DMS114 treated with DMSO at 0.1 percent for 48 hours (cell line): ENCODE data around the gene RNLS.

ENCODE experiments used
- DNase-seq: peaks from one replicate; lab custom pipeline; 2025; ENCODE audit not compliant: unreplicated experiment; lab: John Stamatoyannopoulos, UW

Gene RNLS

DNA sequence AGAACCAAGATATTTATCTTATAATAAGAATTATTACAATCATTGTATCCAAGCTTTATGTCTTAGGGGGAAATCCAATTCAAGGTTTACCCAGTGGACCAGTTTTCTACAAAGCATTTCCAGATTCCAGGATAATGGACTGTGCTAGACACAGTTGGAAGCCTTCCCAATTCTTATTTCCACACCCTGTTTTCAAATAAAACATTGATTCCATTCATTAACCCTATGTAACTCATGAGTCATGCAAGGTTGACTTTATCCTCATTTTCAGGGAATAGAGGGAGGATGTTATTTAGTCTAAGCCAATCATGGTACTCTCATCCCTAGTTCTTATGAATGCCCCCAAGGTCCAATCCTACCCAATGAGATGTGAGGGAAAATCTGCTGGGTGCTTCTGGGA lies 145.7 kb downstream of the RNLS start:
- no peak for DNase-seq

DNA sequence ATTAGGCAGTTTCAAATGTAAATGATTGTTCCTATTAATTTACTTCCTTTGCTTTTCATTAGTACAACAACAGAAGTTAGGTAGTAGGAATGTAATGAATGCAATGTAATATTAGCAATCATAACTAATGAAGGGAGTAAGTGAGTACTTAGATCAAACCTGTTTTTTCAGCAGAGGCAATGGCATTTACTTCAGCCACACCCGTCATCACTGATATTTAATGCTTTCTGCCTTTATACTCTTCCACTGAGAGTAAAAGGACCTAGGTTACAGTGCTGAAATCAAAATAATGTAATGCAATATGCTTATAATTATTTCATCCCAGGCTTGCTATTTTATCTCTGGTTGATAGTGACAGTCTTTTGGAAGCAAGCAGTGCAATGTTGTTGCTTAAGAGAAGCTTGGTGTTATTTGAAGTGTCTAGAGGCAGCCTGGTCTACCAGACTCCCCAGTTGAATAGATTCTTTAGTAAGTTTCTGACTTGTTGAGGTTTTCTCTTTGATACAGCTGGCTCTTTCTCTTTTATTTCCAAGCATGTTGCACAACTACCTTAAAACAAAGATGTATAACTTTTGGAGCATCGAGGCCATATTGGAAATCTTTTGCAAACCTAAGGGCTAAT lies 149.4 kb downstream of the RNLS start:
- no peak for DNase-seq

DNA sequence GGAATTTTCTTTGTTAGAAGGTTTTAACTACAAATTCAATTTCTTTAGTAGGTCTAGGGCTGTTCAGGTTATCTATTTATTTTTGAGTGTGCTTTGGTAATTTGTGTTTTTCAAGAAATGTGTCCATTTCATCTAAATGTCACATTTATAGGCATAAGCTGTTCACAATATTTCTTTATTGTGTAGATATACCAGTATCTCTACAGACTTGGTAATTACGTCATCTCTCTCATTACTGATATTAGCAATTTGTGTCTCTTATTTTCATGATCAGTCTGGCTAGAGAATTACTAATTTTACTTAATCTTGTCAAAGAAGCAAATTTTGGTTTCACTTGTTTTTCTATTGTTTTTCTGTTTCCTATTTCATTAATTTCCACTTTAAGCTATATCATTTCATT lies 152.0 kb downstream of the RNLS start:
- no peak for DNase-seq

DNA sequence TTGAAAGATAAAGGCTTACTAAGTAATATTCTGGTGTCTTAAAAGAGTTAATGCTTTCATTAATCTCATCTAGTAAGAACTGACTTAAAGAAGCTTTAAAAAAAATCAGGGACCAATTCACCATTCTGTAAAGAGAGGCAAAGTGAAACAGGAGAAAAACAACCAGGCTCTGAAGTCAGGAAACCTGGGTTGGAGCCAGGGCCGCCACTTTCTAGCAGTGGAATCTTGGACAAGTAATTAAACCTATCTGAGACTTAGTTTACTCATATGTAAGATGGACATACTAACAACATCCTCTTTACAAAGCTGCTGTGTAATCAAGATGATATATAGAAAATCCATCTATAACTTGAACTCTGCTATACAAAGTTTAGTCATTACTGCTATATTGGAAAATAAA lies 154.1 kb downstream of the RNLS start:
- no peak for DNase-seq

DNA sequence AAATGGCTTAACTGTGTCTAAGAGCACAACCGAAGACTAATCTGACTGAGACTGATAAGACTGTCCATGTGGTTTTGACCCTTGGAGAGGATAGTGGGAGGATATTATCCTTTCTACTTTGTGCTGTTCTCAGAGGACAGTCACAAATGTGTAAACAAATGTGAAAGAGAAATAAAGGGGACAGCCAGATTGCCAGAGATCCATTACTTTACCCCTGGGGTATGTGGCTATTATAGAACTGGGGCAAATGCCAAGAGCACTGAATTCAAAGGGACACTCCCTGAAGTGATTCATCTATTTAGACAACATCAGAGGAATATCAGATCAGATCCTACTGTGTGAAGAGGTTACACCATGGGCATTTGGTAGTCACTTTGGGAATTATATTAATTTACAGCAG lies 154.7 kb downstream of the RNLS start:
- DNase-seq = no peak

DNA sequence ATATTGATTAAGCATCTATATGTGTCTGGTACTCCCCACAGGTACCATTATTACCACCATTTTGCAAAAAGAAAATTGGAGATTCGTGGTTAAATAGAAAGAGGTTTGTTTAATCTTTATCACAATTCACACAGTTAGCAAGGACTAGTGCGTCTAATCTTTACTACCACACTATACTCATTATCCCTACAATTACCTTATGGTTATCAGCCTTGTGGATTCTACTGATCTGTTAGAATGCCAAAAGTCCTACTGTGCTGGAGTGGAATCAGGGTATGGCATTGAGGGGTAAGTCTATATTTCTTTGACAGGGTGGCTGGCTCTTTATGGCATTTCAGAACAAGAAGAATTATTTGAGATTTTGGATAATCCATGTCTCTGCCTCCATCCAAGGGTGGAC lies 156.1 kb downstream of the RNLS start:
- DNase-seq = no peak

DNA sequence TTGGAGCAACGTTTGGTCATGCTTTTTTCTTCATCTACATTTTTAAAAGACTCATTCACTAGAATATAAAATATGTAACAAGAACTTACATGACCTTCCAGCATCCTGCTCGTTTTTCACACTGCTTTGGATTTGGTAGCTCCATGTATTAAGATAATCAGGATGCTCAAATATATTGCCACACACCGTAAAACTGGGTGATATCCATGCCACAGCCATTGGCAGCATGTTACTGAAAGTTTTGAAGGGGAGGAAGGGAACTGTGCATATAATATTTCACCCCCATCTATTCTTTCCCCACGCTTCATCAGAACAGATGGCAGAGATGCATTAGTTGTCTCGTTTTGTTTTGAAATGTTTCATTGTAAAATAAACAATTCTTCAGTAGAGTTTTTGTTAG lies 158.2 kb downstream of the RNLS start:
- no peak for DNase-seq

DNA sequence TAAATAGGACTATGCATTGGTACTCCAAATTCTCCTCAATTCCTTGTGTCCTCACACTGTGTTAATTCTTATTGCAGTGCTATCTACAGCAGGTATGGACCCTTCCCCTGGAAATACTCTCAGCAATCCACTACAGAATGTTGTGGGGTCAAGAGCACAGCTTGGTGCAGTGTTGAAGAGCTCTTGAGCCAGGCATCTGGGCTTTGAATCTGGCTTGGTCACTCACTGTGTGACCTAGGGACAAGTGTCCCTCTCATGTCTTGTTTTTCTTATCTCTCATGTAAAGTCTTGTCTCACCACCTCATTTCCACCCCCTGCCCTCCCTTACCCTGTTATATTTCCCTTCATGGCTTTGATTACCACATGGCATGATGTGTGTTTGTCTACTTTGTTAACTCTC lies 159.4 kb downstream of the RNLS start:
- DNase-seq = no peak

DNA sequence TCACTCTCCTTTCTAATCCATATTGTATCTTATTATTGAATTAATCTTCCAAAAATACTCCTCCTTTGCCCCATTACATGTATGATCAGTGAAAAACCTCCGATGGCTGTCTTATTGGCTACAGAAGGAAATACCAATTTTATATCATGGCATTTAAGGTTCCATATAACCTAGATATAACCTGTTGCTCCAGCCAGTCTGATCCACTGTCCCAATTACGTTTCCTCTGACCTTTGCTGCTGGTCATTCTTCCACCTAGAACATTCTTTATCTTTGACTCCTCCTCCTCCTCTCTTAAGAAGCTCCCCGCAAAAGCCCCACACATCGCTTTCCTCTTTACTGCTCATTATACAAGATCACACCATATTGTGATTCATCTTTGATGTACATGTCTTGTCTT lies 161.5 kb downstream of the RNLS start:
- no peak for DNase-seq

DNA sequence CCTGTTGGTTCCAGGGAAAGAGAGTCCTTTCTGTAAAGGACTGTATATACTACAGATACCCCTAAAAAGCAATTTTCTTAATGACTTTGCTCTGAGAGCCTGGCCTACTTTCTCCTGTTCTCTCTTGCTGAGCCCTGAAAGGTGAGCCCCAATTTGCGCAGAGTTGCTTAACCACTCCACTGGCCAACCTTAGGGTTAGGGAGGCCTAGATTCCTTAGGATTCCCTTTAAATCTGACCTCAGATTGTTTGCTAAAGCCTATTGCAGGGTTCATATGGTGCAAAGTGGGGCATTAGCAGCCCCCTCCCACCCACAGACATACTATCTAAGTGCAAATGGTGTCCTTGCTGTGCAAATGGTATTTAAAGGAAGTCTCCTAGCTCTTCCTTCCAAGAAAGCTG lies 164.2 kb downstream of the RNLS start:
- no peak for DNase-seq

DNA sequence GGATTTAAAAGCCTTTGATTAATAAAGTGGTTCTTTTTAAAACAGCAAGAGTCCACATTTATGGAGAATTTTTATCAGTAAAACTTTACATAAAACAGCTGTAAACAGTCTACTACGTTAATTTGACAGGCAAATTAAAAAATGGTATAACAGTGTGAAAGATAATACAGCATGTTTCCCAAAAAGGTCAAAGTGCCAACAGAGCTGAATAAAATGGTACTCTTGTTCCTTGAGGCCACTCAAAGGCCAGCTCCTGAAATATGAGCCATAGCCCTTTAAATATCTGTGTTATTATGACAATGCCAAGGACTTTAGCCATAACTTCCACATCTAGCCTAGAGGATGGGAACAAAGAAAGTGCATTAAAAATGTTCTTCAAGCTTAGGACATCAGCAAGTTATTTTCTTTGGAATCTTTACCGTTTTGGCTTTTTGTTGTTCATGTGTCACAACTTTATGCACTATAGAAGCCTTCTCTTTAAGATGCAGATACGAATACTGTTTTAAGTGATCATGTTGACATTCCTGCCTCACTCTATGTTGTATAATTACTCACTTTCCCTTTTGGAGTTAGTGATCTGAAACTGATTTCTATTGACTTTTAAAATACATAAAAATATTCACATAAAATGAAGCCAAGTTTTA lies 165.6 kb downstream of the RNLS start:
- no peak for DNase-seq

DNA sequence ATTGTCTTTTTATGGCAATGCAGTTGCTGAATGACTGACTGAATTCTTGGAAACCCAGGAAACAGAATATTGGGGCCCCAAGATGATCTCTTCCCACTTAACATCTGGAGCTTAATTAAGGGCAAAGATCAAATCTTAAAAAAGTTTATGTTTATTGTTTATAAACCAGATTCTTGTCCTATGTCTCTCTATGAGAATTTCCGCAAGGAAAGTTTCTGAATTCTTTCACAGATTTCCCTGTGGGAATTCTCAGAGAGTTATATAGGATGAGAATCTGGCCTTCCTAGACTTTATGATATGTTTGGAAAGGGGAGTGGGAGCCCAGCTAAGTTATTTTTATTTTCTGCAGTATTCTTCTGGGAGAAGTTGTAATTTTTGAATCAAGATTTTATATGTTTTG lies 166.3 kb downstream of the RNLS start:
- DNase-seq = no peak

DNA sequence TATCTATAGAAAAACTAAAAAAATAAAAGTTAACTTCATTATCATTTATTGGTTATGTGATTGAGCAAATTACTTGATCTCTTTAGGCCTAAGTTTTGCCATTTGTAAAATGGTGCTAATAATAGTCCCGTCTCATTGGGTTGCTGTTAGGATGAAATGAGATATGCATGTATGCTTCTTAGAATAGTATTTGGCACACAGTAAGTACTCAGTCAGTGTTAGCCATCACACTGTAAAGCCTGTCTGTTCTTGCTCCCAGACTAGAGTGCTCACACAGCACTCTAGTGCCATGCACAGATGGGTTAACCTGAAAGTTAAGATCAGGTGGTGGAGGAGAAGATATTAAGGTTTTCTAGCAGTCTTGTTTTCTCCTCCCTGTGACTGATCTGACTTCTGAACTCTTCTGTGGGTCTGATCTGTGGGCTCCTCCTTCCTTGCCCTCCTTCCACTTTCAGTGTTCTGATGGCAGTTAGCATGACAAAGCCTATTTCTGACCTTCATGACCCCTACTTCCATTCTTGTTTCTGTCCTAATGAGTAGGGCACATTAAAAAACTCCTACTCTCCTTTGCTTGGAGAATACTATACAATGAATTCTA lies 167.5 kb downstream of the RNLS start:
- no peak for DNase-seq

DNA sequence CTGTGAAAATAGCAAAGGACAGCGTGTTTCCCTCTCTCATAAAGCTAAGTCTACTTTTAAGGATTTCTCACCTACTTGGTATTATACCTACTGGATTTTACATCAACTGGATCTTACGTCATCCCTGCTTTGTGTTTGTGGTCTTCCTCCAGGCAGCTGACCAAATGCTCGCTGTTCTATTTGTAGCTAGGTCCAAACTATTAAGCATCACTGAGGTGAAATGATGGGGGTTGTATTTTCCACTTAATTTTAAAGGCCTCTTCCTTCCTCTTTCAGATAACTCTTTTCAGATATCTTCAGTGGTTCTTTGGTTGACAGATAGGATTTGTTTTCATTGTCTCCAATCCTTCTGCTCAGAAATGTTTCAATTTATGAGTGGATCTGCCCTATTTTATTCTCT lies 169.7 kb downstream of the RNLS start:
- DNase-seq = no peak

DNA sequence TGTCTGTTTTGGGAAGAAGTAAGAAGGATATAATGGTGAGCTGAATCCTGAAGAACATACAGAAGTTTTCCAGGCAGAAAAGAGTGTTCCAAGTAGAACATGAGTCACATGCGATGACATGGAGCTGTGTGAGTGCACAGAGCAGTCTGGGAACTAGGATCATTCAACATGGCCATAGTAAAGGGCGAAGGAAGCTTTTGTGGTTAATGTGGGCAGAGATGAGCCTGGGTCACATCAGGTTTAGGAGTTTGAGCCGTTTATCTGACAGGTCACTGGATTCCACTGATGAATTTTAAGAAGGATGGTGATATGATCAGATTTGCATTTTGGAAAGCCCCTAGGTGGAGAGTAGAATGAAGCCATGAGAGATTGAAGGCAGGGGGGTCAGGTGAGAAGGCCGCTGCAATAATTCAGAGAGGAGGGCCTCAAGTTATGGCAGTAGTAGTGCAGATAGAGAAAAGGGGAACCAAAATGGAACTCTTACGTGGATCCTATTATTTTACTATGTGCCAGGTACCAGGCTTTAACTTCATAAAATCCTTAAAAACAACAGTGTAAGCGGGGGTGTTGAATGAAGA lies 171.3 kb downstream of the RNLS start:
- DNase-seq = no peak

DNA sequence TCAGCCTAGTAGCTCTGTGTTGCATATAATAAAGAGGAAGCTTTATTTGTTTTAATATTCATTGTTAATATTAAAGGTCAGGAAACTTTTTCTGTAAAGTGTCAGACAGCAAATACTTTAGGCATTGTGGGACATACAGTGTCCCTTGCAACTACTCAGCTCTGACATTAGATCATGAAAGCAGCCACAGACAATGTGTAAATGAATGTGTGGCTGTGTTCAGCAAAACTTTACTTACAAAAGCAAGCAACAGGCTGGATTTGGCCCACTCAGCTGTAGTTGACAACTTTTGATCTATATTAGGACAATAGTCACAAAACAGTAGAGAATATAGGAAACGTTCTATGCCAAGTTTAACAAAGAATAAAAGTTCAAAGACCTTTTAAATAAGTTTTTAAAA lies 173.3 kb downstream of the RNLS start:
- DNase-seq = no peak

DNA sequence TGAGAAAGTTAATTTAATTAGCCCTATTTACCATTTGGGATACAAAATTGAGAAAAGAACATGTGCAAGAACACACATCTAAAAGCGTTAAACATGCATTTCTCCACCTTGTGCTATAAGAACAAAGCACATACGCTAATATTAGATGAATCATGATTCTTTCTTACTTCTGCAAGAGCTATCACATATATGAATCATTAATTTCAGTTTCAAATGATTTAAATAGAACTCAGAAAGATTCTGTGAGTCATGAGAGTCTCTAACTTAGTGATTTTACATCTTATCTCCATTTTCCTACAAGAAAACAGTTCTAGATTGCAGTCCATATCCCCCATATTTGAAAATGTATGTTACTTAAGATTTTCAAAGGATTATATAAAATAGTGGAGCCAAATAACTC lies 173.9 kb downstream of the RNLS start:
- no peak for DNase-seq

DNA sequence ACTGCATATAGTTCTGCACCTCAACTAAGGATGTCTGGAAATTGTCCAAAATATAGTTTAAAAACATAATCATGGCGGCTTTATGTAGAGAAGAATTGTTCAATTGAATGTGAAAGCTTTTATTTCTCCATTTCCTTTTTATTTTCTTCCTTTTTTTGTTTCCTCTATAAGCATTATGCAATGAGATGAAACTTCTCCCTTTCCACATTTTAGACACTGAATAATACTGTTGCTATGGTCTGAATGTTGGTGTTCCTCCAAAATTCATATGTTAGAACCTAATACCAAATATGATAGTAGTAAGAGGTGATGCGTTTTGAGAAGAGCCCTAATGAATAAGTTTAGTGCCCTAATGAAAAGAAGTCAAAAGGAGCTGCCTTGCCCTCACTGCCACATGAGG lies 175.0 kb downstream of the RNLS start:
- DNase-seq = no peak

DNA sequence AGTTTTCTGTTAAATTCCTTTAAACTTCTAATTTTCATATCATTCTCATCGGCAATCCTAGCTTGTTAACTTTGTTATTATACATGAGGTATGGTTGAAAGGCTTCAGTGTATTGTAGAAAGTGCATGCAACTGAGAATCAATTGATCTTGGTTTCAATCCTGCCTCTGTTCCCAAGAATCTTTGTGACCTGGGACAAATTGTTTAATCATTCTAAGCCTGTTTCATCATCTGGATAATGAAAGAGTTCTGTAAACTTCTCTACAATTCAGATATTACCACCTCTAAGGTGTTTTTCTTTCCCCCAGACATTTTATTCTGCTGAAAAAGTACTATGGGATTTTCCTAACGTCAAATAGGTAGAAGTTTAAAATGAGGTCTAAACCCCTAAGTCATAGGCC lies 179.0 kb downstream of the RNLS start:
- no peak for DNase-seq

DNA sequence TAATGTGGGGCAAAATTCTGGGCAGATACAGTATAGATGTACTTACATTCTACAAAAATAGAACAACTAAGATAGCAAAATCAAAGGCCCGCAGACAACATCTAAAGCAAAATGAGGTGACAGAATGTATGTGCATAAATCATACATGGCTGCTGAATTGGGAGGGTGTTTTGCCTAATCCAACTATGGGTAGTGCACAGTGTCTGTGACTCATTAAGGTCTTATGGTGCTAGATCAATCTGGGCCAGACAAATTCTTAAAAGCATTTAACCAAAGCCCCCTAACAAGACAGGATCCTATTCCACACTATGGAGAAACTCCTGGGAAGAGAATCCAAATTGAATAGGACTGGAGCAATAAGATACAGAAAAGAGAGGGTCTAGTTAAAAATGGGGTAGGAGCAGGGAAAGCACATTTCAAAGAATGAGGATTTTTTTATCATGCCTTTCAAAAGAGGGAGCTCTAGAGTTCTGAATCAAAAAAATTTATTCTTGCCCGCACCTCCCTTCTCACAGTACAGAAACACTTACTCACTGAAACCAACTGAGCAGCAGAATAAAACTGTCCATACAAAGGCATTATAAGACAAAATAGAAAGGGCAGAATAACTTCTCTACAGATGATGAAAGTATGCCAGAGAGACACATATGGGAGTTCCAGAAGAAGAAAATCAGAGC lies 181.3 kb downstream of the RNLS start:
- DNase-seq = no peak

DNA sequence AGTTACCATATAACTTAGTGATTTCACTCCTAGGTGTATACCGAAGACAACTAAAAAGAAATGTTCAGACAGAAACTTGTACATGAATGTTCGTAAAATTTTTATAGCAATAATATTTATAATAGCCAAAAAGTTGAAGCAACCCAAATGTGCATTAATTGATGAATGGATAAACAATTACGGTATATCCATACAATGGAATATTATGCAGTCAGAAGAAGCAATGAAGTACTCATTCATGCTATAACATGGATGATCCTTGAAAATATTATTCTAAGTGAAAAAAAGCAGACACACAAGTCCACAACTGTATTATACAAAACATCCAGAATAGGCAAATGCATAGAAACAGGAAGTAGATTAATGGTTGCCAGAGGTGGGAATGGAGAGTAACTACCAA lies 183.9 kb downstream of the RNLS start:
- DNase-seq = no peak

DNA sequence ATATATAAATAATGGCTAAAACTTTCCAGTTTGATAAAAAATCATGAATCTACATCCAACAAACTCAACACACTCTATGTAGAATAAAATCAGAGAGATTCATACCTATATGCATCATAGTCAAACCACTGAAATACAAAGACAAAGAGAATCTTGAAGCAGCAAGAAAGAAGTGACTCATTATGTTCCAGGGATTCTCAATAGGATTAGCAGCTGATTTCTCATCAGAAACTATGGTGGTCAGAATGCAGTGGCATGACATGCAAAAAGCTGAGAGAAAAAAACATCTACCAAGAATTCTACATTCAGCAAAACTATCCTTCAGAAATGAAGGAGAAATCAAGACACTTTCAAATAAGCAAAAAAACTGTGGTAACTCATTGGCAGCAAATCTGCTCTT lies 187.4 kb downstream of the RNLS start:
- no peak for DNase-seq
